Astrocyte of the cerebellum (primary cell): ENCODE data around the gene SH3TC1.

Experiments
- DNase-seq: peaks from one replicate; pipeline ENCODE4 v3.0.0-alpha.2; 2011; ENCODE audit warnings: low read depth
- H3K4me3 ChIP-seq: 2 replicates; pipeline ENCODE4 v1.5.1; 2011; ENCODE audit warnings: mild to moderate bottlenecking, low read depth, low read length, moderate library complexity
- CTCF ChIP-seq: IDR thresholded peaks from 2 replicates; pipeline ENCODE4 v1.5.1; 2012; ENCODE audit warnings: low read length, low read depth, moderate library complexity, mild to moderate bottlenecking; ENCODE audit errors: missing control alignments
- in situ Hi-C: cut with HindIII; loops from 2 replicates; pipeline ENCODE4 v1.10.0; 2017; ENCODE audit warnings: low sequenced_read_pairs

Gene SH3TC1

DNA sequence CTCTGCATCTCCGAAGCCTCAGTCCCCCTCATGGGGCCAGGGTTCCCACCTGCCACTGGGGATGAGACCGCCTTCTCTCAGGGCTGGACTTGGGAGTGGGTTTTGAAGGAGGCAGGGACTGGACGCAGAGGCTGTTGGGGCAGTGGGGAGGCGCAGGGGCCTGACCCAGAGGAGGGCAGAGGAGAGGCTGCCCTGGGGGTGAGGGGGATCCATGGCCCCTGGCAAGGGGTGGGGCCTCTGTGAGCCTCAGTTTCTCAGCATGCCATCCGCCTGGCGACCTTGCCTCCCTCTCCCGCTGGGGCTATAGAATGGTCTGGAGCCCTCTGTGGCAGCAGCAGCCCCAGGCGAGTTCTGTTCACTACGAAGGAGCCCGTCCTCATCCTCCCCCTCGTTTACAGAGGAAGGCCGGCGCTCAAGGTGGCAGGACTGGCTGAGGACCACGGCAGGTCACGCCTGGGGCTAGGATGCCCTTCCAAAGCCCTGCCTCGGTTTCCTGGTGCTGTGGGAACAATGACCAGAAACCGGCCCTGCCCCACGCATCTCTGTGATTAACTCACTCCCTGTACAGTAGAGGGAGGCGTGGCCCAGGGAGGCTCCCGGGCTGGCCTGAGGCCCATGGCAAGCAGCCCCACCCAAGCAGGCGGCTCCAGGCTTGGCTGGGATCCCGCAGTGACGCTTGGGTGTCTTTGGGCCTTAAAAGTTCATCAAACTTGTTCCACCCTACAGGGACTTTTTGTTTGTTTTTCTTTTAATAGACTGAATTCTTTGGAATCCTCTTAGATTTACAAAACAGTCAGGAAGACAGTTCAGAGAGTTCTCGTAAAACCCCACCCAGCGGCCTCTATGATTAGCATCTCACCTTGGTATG lies 16.0 kb upstream of the SH3TC1 start:
- in situ Hi-C loops, result no loop called here
- peak; percentile 15 for DNase-seq
- no peak for TF ChIP-seq CTCF
- no peak overlapping the region for H3K4me3 ChIP-seq

GRCh38 chr4:8184061-8184460 lies 15.0 kb upstream of the SH3TC1 start:
- in situ Hi-C loops, result no loop called here

DNA sequence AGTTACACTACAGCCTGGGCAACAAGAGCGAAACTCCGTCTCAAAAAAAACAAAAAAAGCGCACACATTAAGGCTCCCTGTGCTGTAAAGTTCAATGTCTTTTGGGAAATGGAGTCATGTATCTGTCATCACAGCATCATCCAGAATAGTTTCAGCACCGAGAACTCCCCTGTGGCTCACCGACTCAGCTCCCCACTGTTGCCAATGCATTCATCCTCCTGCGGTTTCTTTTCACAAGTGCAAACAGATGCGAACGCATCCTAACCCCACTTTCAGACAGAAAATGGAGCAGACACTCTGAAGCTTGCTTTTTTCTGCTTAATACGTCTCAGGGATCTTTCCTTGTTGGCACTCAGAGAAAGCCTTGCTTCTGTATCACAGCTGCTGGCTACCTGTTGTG lies 13.8 kb upstream of the SH3TC1 start:
- H3K4me3 ChIP-seq, result no peak overlapping the region
- in situ Hi-C loops, result no loop called here
- DNase-seq, result peak; percentile 79
- no peak for TF ChIP-seq CTCF

More at GRCh38 chr4:8184061-8184460, 15.0 kb upstream of the SH3TC1 start:
- no peak for TF ChIP-seq CTCF
- DNase-seq, result no peak
- no peak overlapping the region for H3K4me3 ChIP-seq

- TF ChIP-seq CTCF, result no peak
- in situ Hi-C loops, result no loop called here
- no peak overlapping the region for H3K4me3 ChIP-seq
- DNase-seq, result no peak
Measured at GRCh38 chr4:8185930-8186329, 13.2 kb upstream of the SH3TC1 start.

GRCh38 chr4:8188085-8188484 lies 11.0 kb upstream of the SH3TC1 start:
- DNase-seq, result no peak
- no peak overlapping the region for H3K4me3 ChIP-seq
- TF ChIP-seq CTCF, result no peak
- in situ Hi-C loops, result no loop called here

GRCh38 chr4:8188743-8189550 lies 10.1 kb upstream of the SH3TC1 start:
- no peak for TF ChIP-seq CTCF
- in situ Hi-C loops, result no loop called here
- no peak for DNase-seq
- no peak overlapping the region for H3K4me3 ChIP-seq
